Stomach (tissue), 4 donors: ENCODE data around the gene KANSL2.

ENCODE experiments used
- CTCF ChIP-seq, 7 experiments: fragments of 450-650 bp in 4 of 7; fragments of 200-600 bp in 3 of 7; sonication (generic) in 3 of 7; IDR thresholded peaks; one replicate each; pipeline ENCODE4 v1.5.1; 2016 to 2019; ENCODE audit warnings: antibody characterized with exemption in 7 of 7, control low read depth in 2 of 7, mild to moderate bottlenecking in 1 of 7
- EP300 ChIP-seq: sonication (generic); formaldehyde crosslinking; IDR thresholded peaks from one replicate; pipeline ENCODE4 v1.6.1; 2017; ENCODE audit warnings: antibody characterized with exemption
- POLR2A ChIP-seq, 4 donors: fragments of 450-650 bp; IDR thresholded peaks; one replicate each; pipeline ENCODE4 v1.6.1; 2016; ENCODE audit warnings: antibody characterized with exemption in 4 of 4, control low read depth in 2 of 4, mild to moderate bottlenecking in 1 of 4, moderate library complexity in 1 of 4

DNA sequence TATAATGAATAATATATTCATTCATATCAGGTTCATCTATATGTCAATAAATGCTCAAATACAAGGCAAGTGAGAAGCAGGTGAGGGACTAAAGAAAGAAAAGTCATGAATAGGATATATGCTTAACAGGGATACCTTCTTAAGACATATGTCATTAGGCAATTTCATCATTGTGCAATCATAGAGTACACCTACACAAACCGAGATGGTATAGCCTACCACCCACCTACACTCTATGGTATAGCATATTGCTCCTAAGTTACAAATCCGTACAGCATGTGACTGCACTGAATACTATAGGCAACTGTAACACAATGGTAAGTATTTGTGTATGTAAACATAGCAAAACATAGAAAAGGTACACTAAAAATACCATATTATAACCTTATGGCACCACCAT is 39.0 kb downstream of the KANSL2 start:
- TF ChIP-seq CTCF (IDR thresholded peaks at IDR 0.05) (no peak), EP300 (no peak), POLR2A (IDR thresholded peaks at IDR 0.05) (no peak)
